ENCODE measurements around the gene FAR1. TPM values are rescaled to one million over a fixed set of nuclear protein-coding genes. Genes with fewer than 3 reads are reported as not detected.
A peak's percentile ranks its signal among the peaks of the same experiment; 100 is the strongest.

The FAR1 gene
- total RNA-seq, 1 donor from 2014 or later: 69.0 TPM

GRCh38 chr11:13772223-13773046 lies 104.0 kb downstream of the FAR1 start:
- Mint-ChIP-seq H3K9me3 (no peaks in the 10 kb centered on the region), H3K36me3 (no peaks in the 10 kb centered on the region), H3K4me1 (ENCODE audit: unreplicated experiment) (no peaks in the 10 kb centered on the region), H3K27ac (no peak overlapping the region), H3K4me3 (no peak overlapping the region), H3K27me3 (peaks cover 12% of the 10 kb centered on the region)
- no peak for DNase-seq (ENCODE audit: extremely low spot score, unreplicated experiment)
- peak; percentile 79 for TF ChIP-seq CTCF (conservative IDR thresholded peaks at IDR 0.05)

DNA sequence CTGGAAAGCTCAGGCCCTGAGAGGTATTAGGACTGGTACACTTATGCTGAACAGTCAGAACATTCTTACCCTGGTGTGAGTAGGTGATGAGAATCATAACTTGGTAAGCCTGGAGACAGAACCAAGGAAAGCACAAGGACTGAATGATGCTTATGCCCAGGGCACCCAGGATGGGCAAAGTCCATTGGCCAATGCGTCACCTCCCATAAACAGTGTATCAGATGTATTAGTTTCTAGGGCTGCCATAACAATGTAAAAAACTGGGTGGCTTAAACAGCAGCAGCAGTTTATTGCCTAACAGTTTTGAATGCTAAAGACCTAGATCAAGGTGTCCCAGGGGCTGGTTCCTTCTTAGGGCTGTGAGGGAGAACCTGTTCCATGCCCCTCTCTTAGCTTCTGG lies 107.0 kb downstream of the FAR1 start:
- no peak for DNase-seq (ENCODE audit: extremely low spot score, unreplicated experiment)
- Mint-ChIP-seq H3K27me3 (peaks cover 22% of the 10 kb centered on the region), H3K4me3 (no peak overlapping the region), H3K4me1 (ENCODE audit: unreplicated experiment) (no peaks in the 10 kb centered on the region), H3K27ac (no peak overlapping the region), H3K36me3 (no peaks in the 10 kb centered on the region), H3K9me3 (no peaks in the 10 kb centered on the region)
- no peak for TF ChIP-seq CTCF (conservative IDR thresholded peaks at IDR 0.05)

- Mint-ChIP-seq H3K4me3 (no peak overlapping the region), H3K4me1 (ENCODE audit: unreplicated experiment) (no peaks in the 10 kb centered on the region), H3K27me3 (peaks cover 22% of the 10 kb centered on the region), H3K36me3 (no peaks in the 10 kb centered on the region), H3K9me3 (no peaks in the 10 kb centered on the region), H3K27ac (no peak overlapping the region)
- peak; percentile 45 for TF ChIP-seq CTCF (conservative IDR thresholded peaks at IDR 0.05)
- DNase-seq (ENCODE audit: extremely low spot score, unreplicated experiment): no peak
These were observed 107.8 kb downstream of the FAR1 start for GRCh38 chr11:13776134-13776815.

GRCh38 chr11:13777341-13777985 lies 109.0 kb downstream of the FAR1 start:
- Mint-ChIP-seq H3K36me3 (no peaks in the 10 kb centered on the region), H3K27ac (no peak overlapping the region), H3K4me1 (ENCODE audit: unreplicated experiment) (no peaks in the 10 kb centered on the region), H3K4me3 (no peak overlapping the region), H3K27me3 (peaks cover 22% of the 10 kb centered on the region), H3K9me3 (no peaks in the 10 kb centered on the region)
- no peak for DNase-seq (ENCODE audit: extremely low spot score, unreplicated experiment)
- no peak for TF ChIP-seq CTCF (conservative IDR thresholded peaks at IDR 0.05)

DNA sequence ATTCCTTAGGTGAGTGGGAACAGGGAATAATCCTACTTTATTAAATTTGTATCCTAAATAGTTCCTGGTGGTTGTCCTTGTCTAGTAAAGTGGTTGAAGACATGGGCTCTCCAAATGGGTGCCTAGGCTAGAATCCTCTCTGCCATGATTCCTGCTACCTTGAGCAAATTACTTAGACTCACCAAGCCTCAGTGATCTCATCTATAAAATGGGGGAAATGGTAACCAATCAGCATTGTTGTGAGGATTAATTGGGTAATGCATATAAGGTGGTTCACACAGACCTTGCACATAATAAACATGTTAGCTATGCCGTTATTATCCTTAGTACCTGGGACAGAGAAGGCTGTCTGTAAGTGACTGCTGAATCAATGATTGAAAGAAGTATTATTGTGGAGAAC lies 109.9 kb downstream of the FAR1 start:
- no peak for TF ChIP-seq CTCF (conservative IDR thresholded peaks at IDR 0.05)
- no peaks in the 10 kb centered on the region for H3K4me1 Mint-ChIP-seq (ENCODE audit: unreplicated experiment)
- H3K27ac Mint-ChIP-seq: no peak overlapping the region
- H3K36me3 Mint-ChIP-seq: no peaks in the 10 kb centered on the region
- H3K4me3 Mint-ChIP-seq: no peak overlapping the region
- H3K27me3 Mint-ChIP-seq: peaks cover 22% of the 10 kb centered on the region
- DNase-seq (ENCODE audit: extremely low spot score, unreplicated experiment): no peak
- no peaks in the 10 kb centered on the region for H3K9me3 Mint-ChIP-seq
